ENCODE results near the gene SPHK1.

Gene SPHK1

GRCh38 chr17:76434870-76435269 is 50.5 kb downstream of the SPHK1 start:
- DNase-seq, result no peak

GRCh38 chr17:76435751-76436150 is 51.3 kb downstream of the SPHK1 start:
- DNase-seq, result no peak
